Progenitor cell of endocrine pancreas (in vitro differentiated cells): Measurements from ENCODE around the gene ERH. TPM values are rescaled to one million over a fixed set of nuclear protein-coding genes. Genes with fewer than 3 reads are reported as not detected.

Source experiments
- DNase-seq: peaks from one replicate; pipeline ENCODE4 v3.0.0; 2021; ENCODE audit warnings: low spot score; ENCODE audit not compliant: unreplicated experiment
- H3K27ac Mint-ChIP-seq: 2 replicates; pipeline ENCODE4 v1.8.0; 2021; ENCODE audit warnings: mild to moderate bottlenecking, moderate library complexity, mixed read lengths
- H3K27me3 Mint-ChIP-seq: 2 replicates; pipeline ENCODE4 v1.8.0; 2021; ENCODE audit warnings: mixed read lengths
- H3K36me3 Mint-ChIP-seq: 2 replicates; pipeline ENCODE4 v1.8.0; 2022; ENCODE audit warnings: mixed read lengths; ENCODE audit not compliant: insufficient read depth
- H3K4me1 Mint-ChIP-seq: 2 replicates; pipeline ENCODE4 v1.8.0; 2021; ENCODE audit warnings: low read depth, mixed read lengths
- H3K4me3 Mint-ChIP-seq: 2 replicates; pipeline ENCODE4 v1.8.0; 2021; ENCODE audit warnings: low read depth, mild to moderate bottlenecking, moderate library complexity, mixed read lengths
- H3K9me3 Mint-ChIP-seq: 2 replicates; pipeline ENCODE4 v1.8.0; 2021; ENCODE audit warnings: low read depth, mixed read lengths
- total RNA-seq: library from RNA; stranded (reverse); gene quantifications from 2 replicates; pipeline ENCODE4 v1.2.1, GENCODE V29; 2021
- TF ChIP-seq, protein P1 (sequence below): fragments of 200-600 bp; sonication (generic); IDR thresholded peaks from one replicate; pipeline ENCODE4 v1.5.0; 2021; ENCODE audit warnings: antibody characterized with exemption, mild to moderate bottlenecking; ENCODE audit not compliant: unreplicated experiment

ERH gene
- total RNA-seq, 1 donor from 2014 or later: 310 TPM

DNA sequence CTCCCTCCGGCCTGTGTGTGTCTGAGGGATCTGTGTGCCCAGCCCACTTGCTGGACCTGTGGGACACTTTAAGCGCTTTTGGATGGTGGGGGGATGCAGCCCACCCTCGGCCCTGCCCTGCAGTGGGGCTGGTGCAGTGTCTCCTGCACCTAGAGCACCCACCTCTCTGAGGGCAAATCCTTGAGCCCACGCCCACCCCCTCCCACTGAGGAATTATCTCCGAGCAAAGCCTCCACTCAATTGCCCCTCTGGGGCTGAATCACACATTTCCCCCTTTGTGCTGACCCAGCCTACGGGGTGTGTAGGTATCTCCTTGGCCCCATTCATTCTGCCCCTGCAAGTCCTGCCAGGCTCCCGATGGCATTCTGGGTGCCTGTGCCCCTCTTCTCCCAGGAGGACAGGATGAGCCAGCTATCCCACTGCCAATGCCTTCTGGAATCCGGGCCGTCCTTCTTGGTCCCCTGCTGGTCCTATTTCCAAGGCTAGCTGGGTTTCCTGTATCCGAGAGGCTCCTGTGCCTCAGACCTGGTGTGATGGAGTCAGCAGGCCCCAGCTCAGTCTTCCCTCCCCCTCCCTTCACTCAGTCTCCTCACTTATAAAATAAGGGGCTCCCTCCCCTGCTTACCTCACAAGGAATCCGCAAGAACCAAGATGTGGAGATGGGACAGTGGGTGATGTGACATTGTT is 48.9 kb downstream of the ERH start:
- no peaks in the 10 kb centered on the region for H3K9me3 Mint-ChIP-seq
- DNase-seq: no peak
- TF ChIP-seq, protein P1, sequence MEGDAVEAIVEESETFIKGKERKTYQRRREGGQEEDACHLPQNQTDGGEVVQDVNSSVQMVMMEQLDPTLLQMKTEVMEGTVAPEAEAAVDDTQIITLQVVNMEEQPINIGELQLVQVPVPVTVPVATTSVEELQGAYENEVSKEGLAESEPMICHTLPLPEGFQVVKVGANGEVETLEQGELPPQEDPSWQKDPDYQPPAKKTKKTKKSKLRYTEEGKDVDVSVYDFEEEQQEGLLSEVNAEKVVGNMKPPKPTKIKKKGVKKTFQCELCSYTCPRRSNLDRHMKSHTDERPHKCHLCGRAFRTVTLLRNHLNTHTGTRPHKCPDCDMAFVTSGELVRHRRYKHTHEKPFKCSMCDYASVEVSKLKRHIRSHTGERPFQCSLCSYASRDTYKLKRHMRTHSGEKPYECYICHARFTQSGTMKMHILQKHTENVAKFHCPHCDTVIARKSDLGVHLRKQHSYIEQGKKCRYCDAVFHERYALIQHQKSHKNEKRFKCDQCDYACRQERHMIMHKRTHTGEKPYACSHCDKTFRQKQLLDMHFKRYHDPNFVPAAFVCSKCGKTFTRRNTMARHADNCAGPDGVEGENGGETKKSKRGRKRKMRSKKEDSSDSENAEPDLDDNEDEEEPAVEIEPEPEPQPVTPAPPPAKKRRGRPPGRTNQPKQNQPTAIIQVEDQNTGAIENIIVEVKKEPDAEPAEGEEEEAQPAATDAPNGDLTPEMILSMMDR: no peak
- no peaks in the 10 kb centered on the region for H3K36me3 Mint-ChIP-seq
- no peaks in the 10 kb centered on the region for H3K4me1 Mint-ChIP-seq
- no peaks in the 10 kb centered on the region for H3K27me3 Mint-ChIP-seq
- H3K27ac Mint-ChIP-seq: no peak overlapping the region
- H3K4me3 Mint-ChIP-seq: no peak overlapping the region

DNA sequence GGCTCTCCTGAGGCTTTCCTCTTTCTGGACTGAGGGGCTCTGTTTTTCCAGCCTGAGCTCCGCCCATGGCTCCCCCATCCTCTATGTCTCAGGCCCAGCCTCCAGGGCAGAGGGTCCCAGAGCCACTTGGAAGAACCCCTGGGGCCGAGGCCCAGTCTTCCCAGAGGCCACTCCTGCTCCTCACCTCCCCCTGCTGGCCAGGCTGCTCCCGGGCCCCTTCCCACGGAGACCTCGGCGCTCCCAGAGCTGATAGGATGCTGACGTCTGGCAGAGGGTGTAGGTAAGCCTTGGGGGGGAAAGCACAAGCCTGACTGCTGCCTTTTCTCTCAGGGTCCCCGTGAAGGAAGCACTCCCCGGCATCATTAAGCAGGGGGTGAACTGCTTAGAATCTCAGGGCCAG is 51.4 kb downstream of the ERH start:
- Mint-ChIP-seq H3K4me3 (no peak overlapping the region), H3K27me3 (no peaks in the 10 kb centered on the region), H3K36me3 (no peaks in the 10 kb centered on the region), H3K27ac (no peak overlapping the region), H3K9me3 (no peaks in the 10 kb centered on the region), H3K4me1 (no peaks in the 10 kb centered on the region)
- TF ChIP-seq, protein P1: peak; percentile 72
- peak; percentile 47 for DNase-seq

DNA sequence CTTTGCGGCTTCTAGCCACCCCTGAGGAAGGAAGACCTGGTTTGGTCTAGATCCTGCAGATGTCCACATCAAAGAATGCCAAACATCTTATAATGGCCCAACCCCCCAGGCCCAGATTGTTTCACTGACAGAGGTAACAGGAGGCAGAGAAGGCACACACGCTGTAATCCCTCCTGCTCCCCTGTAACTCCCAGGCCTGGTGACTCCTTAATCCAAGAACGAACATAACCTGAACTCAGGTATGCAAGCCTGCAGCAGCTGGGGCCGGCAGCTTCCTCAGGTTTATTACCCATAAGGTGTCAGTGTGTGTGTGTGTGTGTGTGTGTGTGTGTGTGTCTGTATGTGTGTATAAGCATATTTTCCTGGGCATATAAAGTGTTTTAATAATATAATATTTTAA is 52.7 kb downstream of the ERH start:
- no peak for DNase-seq
- H3K4me3 Mint-ChIP-seq: no peak overlapping the region
- H3K4me1 Mint-ChIP-seq: no peaks in the 10 kb centered on the region
- H3K9me3 Mint-ChIP-seq: no peaks in the 10 kb centered on the region
- no peak overlapping the region for H3K27ac Mint-ChIP-seq
- TF ChIP-seq, protein P1: no peak
- H3K36me3 Mint-ChIP-seq: no peaks in the 10 kb centered on the region
- H3K27me3 Mint-ChIP-seq: no peaks in the 10 kb centered on the region

DNA sequence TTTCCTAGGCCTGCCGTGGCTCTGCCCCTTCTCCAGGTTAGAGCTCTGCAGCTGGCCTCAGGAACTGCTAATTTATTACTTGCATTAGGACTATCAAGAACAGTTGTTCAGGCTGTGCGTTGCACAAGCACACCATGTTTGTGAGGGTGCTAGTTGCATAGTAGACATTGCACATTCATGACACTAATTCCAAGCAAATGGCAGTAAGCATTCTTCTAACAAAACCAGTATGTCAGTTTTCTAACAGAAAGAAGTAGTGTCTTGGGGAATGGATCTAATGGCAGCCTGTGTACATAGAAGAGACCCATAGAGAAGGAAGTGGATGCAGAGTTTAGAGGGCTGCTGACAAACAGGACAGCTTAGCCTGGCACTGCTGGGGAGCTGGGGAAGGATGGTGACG is 53.9 kb downstream of the ERH start:
- H3K27me3 Mint-ChIP-seq: no peaks in the 10 kb centered on the region
- H3K27ac Mint-ChIP-seq: no peak overlapping the region
- TF ChIP-seq, protein P1: no peak
- no peaks in the 10 kb centered on the region for H3K36me3 Mint-ChIP-seq
- H3K4me1 Mint-ChIP-seq: no peaks in the 10 kb centered on the region
- no peak overlapping the region for H3K4me3 Mint-ChIP-seq
- DNase-seq: no peak
- H3K9me3 Mint-ChIP-seq: no peaks in the 10 kb centered on the region

DNA sequence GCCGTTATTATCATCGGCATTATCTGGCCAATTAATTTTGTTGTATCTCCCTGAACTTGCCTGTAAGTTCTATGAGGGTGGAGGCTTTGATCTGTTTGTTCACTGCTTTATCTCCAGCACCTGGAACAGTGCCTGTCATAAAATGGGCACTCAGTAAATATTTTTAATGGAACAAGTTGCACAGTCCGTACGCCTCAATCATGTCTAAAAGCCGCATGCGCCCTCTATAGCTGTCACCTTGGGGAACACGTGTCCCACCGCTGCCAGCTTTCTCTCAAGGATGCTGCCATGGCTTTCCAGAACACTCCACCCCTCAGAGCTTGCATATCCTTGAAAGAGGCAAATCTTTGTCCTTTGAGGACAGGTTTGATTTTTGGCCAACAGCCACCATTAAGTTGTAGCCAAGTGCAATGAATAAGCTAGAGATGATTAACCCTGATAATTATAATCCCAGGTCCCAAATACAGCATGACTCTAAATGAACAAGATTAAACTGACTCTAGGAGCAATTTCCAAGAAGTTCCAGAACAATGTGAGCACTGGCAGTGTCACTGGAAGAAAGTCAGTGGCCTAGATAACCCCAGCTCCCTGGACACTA is 55.1 kb downstream of the ERH start:
- no peak for DNase-seq
- no peaks in the 10 kb centered on the region for H3K27me3 Mint-ChIP-seq
- no peak overlapping the region for H3K4me3 Mint-ChIP-seq

More for the DNA sequence above, 55.1 kb downstream of the ERH start:
- no peaks in the 10 kb centered on the region for H3K4me1 Mint-ChIP-seq
- no peak overlapping the region for H3K27ac Mint-ChIP-seq
- H3K36me3 Mint-ChIP-seq: no peaks in the 10 kb centered on the region
- TF ChIP-seq, protein P1: no peak
- H3K9me3 Mint-ChIP-seq: no peaks in the 10 kb centered on the region
